Measurements from ENCODE around the gene CD52.

CD52 gene

DNA sequence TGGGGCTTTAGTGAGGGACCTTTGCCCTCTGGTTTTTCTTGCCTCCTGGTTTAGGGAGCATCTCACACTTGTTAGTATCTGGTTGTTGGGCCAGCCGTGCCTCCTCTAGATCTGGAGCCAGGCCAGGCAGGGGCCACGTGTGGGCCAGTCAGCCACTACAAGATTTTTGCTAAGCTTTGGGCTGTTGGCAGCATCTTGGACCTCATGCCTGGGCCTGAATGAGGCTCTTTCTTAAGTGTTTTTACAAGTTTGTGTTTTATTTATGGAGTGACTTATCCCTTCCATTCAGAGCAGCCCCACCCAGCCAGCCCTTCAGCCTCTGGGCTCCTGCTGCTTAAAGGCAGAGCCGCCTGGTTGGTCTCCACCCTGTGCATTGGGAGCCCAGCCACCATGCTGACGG, 39.5 kb upstream of the CD52 start:
- DNase-seq (ENCODE audit: insufficient read length, low spot score) (no peak), FAIRE-seq (no peak)
- TF ChIP-seq POLR2A (IDR thresholded peaks at IDR 0.05; ENCODE audit: low read depth, low read length) (no peak), TAF1 (IDR thresholded peaks at IDR 0.05; ENCODE audit: low read depth, low read length) (no peak)

DNA sequence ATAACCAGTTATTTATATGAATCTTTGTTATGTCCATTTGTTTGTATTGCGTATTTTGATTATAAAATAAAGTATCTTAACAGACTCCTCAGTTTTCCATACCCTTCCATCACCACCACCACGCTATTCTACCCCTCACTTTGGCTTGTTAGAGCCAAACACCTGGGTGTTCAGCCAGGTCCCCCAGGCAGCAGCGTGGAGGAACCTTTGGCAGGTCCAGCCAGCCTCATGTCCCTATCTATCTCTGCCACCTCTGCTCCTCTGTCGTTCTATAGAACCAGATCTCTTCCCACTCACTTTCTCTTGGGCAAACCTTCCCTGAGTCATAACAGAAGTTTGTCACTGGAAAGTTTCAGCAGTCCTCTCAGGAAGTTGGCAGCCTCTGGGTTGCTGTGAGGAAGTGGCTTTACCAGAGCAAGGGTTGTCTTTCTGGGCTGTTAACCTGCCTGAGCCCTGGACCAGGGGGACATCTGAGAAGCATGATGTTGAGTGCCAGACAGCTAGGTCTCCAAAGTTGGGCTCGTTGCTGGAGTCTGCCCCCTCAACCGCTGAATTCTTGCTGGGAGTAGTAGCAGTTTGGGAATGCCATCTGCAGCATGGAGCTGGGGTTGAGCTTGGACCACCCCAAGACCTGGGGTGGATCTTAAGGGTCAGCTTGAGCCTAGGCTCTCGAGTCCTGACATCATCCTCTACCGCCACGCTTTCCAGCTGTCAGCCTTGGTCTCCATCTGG, 38.9 kb upstream of the CD52 start:
- FAIRE-seq: peak; percentile 13
- TF ChIP-seq POU2F2 (IDR thresholded peaks at IDR 0.05; ENCODE audit: low read depth, low read length) (no peak), SPI1 (IDR thresholded peaks at IDR 0.05; ENCODE audit: low read depth, low read length) (peak; percentile 65)

DNA sequence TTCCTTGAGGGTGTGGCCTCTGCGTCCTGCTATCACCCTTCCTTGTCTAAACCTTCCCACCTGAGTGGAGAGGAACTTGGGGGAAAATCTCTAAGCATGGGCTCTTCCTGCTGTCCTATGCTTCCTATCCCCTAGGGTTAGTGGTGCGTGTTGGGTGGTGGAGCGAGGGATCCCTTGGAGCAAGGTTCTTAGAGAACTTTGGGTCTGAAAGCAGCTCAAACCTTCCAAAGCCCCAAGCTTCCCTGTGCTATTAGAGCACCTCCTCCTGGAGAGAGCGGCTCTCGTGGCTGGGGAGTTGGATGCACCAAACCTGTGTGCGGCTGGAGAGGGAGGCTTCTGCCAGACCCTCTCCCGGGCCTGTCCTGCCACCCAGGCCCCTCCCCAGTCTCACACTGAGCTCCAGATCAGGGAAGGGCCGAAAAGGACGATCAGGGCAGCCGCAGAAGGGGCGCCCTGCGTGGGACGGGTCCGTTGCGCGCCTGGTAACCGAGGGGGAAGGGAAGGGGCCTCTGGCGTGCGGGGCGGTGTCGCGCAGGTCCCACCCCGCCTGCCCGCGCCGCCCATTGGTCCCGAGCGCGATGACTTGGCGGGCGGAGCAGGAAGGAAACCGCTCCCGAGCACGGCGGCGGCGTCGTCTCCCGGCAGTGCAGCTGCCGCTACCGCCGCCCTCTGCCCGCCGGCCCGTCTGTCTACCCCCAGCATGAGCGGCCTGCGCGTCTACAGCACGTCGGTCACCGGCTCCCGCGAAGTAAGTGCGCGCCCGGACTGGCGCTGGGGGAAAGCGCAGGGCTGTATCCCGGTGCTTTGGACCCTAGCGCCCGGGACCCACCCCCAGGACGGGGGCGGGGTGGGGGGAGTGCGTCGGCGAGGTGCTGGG, 38.1 kb upstream of the CD52 start, which contains the start of gene SH3BGRL3:
SH3BGRL3 (plus strand) TSS at position 631 of the 877 bp plus-strand sequence; CDS start at position 701, 70 bp downstream.
- FAIRE-seq (peak; percentile 85), DNase-seq (ENCODE audit: insufficient read length, low spot score) (peak; percentile 94)

More for the DNA sequence above, 38.9 kb upstream of the CD52 start:
- no peak for DNase-seq (ENCODE audit: insufficient read length, low spot score)

DNA sequence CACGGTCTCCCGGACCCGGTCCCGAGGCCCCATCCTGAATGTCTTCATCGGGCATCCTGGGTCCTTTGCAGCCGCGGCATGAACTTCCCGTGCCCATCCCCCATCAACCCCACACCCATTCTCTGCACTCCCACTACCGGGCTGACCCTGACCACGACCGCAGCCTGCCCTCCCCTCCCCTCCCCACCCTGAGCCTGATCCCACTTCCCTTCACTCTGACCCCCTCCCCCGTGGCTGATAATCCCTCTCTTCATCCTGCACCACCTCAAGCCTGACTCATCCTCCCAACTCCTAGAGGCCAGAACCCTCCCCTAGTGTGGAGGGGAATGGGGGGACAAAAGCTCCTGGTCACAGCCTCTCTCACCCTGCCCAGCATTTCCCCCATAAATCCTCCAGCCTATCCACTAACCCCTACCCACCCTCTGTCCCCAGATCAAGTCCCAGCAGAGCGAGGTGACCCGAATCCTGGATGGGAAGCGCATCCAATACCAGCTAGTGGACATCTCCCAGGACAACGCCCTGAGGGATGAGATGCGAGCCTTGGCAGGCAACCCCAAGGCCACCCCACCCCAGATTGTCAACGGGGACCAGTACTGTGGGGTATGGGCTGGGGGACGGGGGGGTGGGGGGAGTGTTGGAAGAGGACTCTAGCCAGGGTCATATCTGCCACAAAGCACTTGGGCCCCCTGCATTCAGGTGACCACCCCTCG, 37.3 kb upstream of the CD52 start:
- FAIRE-seq (no peak), DNase-seq (ENCODE audit: insufficient read length, low spot score) (no peak)
- TF ChIP-seq POLR2AphosphoS5 (IDR thresholded peaks at IDR 0.05; ENCODE audit: low read depth, low read length): no peak

More for the DNA sequence above, 38.1 kb upstream of the CD52 start, which contains the start of gene SH3BGRL3:
- TF ChIP-seq PAX5 (IDR thresholded peaks at IDR 0.05; ENCODE audit: insufficient read depth, low read length, severe bottlenecking) (no peak), POU2F2 (IDR thresholded peaks at IDR 0.05; ENCODE audit: low read depth, low read length) (0 out of 2 replicates have a peak, but pooled peaks have one; percentile 22), POLR2A (IDR thresholded peaks at IDR 0.05; ENCODE audit: low read depth, low read length) (peak; percentile 73), POLR2AphosphoS5 (IDR thresholded peaks at IDR 0.05; ENCODE audit: low read depth, low read length) (no peak)

DNA sequence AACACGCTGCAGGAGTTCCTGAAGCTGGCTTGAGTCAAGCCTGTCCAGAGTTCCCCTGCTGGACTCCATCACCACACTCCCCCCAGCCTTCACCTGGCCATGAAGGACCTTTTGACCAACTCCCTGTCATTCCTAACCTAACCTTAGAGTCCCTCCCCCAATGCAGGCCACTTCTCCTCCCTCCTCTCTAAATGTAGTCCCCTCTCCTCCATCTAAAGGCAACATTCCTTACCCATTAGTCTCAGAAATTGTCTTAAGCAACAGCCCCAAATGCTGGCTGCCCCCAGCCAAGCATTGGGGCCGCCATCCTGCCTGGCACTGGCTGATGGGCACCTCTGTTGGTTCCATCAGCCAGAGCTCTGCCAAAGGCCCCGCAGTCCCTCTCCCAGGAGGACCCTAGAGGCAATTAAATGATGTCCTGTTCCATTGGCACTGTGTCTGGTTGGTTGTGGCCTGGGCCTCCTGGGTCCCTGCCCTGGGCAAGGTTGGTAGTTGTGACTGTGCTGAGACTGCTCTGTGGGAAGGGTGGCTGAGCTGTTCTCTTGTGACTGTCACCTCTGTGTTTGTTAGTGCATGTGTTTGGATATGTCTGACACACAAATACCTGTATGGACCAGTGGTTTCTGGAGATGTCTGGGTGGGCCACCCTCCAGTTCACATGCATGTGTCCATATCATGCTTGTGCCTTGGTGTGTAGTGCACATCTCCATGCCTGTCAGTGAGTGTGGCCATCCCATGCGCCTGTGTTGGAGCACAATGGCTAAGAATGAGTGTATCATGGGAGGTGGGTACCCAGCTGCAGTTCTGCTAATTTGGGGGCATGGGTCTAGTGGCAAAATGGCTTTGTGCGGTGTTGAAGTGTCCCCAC, 36.4 kb upstream of the CD52 start:
- no peak for TF ChIP-seq POLR2AphosphoS5 (IDR thresholded peaks at IDR 0.05; ENCODE audit: low read depth, low read length)
- FAIRE-seq (no peak), DNase-seq (ENCODE audit: insufficient read length, low spot score) (no peak)

DNA sequence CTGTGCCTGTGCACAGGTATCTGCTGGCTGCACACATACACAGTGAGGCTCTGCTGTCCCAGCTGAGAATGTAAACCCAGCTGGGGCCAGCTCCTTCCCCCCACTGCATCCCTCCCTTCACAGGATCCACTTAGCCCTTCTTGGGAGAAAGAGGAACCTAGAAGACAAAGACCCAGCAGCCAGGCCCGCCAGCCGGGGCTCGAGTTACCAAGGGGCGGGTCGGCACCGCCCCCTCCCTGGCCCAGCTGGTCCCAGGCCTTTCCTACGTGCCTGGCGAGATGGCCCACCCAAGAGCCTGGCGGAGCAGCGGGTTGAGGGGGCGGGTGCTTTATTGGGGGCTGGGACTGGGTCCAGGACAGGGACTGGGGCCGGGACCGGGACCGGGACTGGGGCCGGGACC, 35.8 kb upstream of the CD52 start:
- FAIRE-seq: no peak
- no peak for TF ChIP-seq SPI1 (IDR thresholded peaks at IDR 0.05; ENCODE audit: low read depth, low read length)
- no peak for TF ChIP-seq POU2F2 (IDR thresholded peaks at IDR 0.05; ENCODE audit: low read depth, low read length)
- TF ChIP-seq POLR2AphosphoS5 (IDR thresholded peaks at IDR 0.05; ENCODE audit: low read depth, low read length): no peak
- no peak for TF ChIP-seq PAX5 (IDR thresholded peaks at IDR 0.05; ENCODE audit: insufficient read depth, low read length, severe bottlenecking)
- no peak for TF ChIP-seq POLR2A (IDR thresholded peaks at IDR 0.05; ENCODE audit: low read depth, low read length)
- TF ChIP-seq TAF1 (IDR thresholded peaks at IDR 0.05; ENCODE audit: low read depth, low read length): no peak
- no peak for DNase-seq (ENCODE audit: insufficient read length, low spot score)

DNA sequence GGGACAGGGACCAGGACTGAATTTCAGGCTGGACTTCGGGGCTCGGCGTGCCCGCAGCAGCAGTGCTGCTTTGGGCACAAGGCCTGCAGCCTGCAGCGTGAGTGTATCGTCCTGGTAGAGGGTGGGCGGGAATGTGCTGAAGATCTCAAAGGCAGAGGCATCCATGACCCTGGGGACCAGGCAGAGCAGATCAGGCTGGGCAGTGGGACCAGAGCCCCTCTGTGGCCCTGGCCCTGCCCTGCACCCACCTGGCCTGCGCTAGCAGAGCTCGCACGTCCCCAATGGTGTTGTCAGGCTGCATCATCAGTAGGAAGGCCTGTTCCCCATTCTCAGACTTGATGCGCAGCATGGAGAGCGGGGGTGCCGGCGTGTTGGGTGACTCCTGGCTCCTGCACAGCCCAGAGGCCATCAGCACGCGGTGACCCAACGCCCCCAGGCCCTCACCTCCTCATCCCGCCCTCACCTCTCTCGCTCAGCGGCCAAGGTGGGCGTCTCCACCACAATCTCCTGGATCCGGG, 35.3 kb upstream of the CD52 start:
- FAIRE-seq (no peak), DNase-seq (ENCODE audit: insufficient read length, low spot score) (no peak)
- TF ChIP-seq POU2F2 (IDR thresholded peaks at IDR 0.05; ENCODE audit: low read depth, low read length) (no peak), POLR2AphosphoS5 (IDR thresholded peaks at IDR 0.05; ENCODE audit: low read depth, low read length) (no peak), PAX5 (IDR thresholded peaks at IDR 0.05; ENCODE audit: insufficient read depth, low read length, severe bottlenecking) (no peak), TAF1 (IDR thresholded peaks at IDR 0.05; ENCODE audit: low read depth, low read length) (no peak), POLR2A (IDR thresholded peaks at IDR 0.05; ENCODE audit: low read depth, low read length) (no peak), SPI1 (IDR thresholded peaks at IDR 0.05; ENCODE audit: low read depth, low read length) (no peak)

DNA sequence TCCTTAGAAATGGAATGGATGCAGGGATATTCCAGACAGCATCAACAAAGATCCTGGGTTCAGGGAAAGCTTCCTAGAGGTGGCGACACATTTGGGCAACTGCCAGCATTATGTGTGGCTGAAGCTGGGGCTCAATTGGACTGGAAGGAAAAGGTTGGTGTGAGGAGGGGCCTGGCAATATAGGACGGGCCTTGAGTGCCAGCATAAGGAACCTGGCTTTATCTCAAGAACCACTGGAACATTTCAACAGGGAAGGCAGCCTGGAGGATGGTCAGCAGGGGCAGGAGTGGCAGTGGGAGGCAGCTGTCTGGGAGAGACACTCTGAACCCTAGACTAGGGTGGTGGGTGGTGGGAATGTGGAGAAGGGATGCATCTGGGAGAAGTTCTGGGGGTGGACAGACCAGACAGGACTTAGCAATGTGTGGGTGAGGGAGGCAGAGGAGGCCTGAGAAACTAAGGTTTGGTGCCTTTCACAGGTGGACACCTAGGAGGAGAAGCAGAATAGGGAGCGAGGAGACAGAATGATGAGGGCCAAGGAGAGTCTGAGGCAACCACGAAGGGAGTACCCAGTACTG, 34.4 kb upstream of the CD52 start:
- FAIRE-seq (no peak), DNase-seq (ENCODE audit: insufficient read length, low spot score) (no peak)
- TF ChIP-seq PAX5 (IDR thresholded peaks at IDR 0.05; ENCODE audit: insufficient read depth, low read length, severe bottlenecking): no peak
- TF ChIP-seq POLR2AphosphoS5 (IDR thresholded peaks at IDR 0.05; ENCODE audit: low read depth, low read length): no peak
- TF ChIP-seq POU2F2 (IDR thresholded peaks at IDR 0.05; ENCODE audit: low read depth, low read length): no peak
- TF ChIP-seq SPI1 (IDR thresholded peaks at IDR 0.05; ENCODE audit: low read depth, low read length): no peak
- no peak for TF ChIP-seq POLR2A (IDR thresholded peaks at IDR 0.05; ENCODE audit: low read depth, low read length)
- no peak for TF ChIP-seq TAF1 (IDR thresholded peaks at IDR 0.05; ENCODE audit: low read depth, low read length)
